Peyer's patch (tissue), 4 donors: ENCODE data around the gene ALDH4A1. TPM values are rescaled to one million over a fixed set of nuclear protein-coding genes. Genes with fewer than 3 reads are reported as not detected.

ENCODE experiments used
- DNase-seq, 3 donors: peaks; one replicate each; pipeline ENCODE4 v3.0.0-alpha.2; 2017 to 2019
- H3K27ac ChIP-seq, 4 donors: fragments of 200-600 bp; sonication (generic); one replicate each; pipeline ENCODE4 v1.5.1; 2016 to 2019
- H3K27me3 ChIP-seq, 2 donors: fragments of 200-600 bp; sonication (generic); one replicate each; pipeline ENCODE4 v1.5.1; 2019
- H3K36me3 ChIP-seq, 3 donors: fragments of 200-600 bp; sonication (generic); one replicate each; pipeline ENCODE4 v1.5.1; 2016 to 2019
- H3K4me1 ChIP-seq, 4 donors: fragments of 200-600 bp; sonication (generic); one replicate each; pipeline ENCODE4 v1.5.1; 2016 to 2019
- H3K4me3 ChIP-seq, 4 donors: fragments of 200-600 bp; sonication (generic); 1 replicate in 3 of 4; 2 replicates in 1 of 4; pipeline ENCODE4 v1.5.1; 2016 to 2019; ENCODE audit warnings: mild to moderate bottlenecking in 1 of 4
- H3K9me3 ChIP-seq, 4 donors: fragments of 200-600 bp; sonication (generic); one replicate each; pipeline ENCODE4 v1.5.1; 2016 to 2019; ENCODE audit warnings: mild to moderate bottlenecking in 1 of 4
- CTCF ChIP-seq, 6 experiments: fragments of 450-650 bp in 4 of 6; fragments of 200-600 bp in 2 of 6; sonication (generic) in 1 of 6; IDR thresholded peaks; one replicate each; pipeline ENCODE4 v1.5.1; 2017 to 2019; ENCODE audit warnings: antibody characterized with exemption in 6 of 6, mild to moderate bottlenecking in 3 of 6, moderate library complexity in 1 of 6
- POLR2A ChIP-seq, 2 donors: fragments of 450-650 bp; IDR thresholded peaks; one replicate each; pipeline ENCODE4 v1.5.1; 2017; ENCODE audit warnings: antibody characterized with exemption in 2 of 2, mild to moderate bottlenecking in 2 of 2, moderate library complexity in 2 of 2
- total RNA-seq, 4 donors: library from RNA; depleted of rRNA; stranded (reverse); fragments of >200 nt; gene quantifications; one replicate each; pipeline ENCODE4 v1.1.0, GENCODE V29; 2016

Gene ALDH4A1
- total RNA-seq, 4 donors from 2014 or later: 2.8 to 5.8 (median 4.1) TPM

- Histone ChIP-seq H3K4me3 (no peak overlapping the region), H3K36me3 (no peaks in the 10 kb centered on the region), H3K27ac (peak overlapping the region in 1 of 4 donors; percentile 8), H3K9me3 (no peaks in the 10 kb centered on the region), H3K4me1 (peaks cover 0 to 17% (median 10%) of the 10 kb centered on the region in 4 donors), H3K27me3 (no peaks in the 10 kb centered on the region)
- DNase-seq: no peak
- TF ChIP-seq CTCF (IDR thresholded peaks at IDR 0.05) (no peak), POLR2A (IDR thresholded peaks at IDR 0.05) (no peak)
These were observed 30.5 kb upstream of the ALDH4A1 start for GRCh38 chr1:18932879-18933278.

GRCh38 chr1:18932387-18932786 lies 30.0 kb upstream of the ALDH4A1 start:
- H3K4me3 ChIP-seq: no peak overlapping the region
- H3K36me3 ChIP-seq: no peaks in the 10 kb centered on the region
- H3K27ac ChIP-seq: peak overlapping the region in 1 of 4 donors; percentile 8
- H3K9me3 ChIP-seq: no peaks in the 10 kb centered on the region
- H3K4me1 ChIP-seq: peaks cover 0 to 20% (median 15%) of the 10 kb centered on the region in 4 donors
- no peak for DNase-seq
- TF ChIP-seq POLR2A (IDR thresholded peaks at IDR 0.05): no peak
- no peak for TF ChIP-seq CTCF (IDR thresholded peaks at IDR 0.05)
- no peaks in the 10 kb centered on the region for H3K27me3 ChIP-seq

- TF ChIP-seq CTCF (IDR thresholded peaks at IDR 0.05) (no peak), POLR2A (IDR thresholded peaks at IDR 0.05) (no peak)
- no peak overlapping the region for H3K27ac ChIP-seq
- no peaks in the 10 kb centered on the region for H3K27me3 ChIP-seq
- no peaks in the 10 kb centered on the region for H3K9me3 ChIP-seq
- H3K4me1 ChIP-seq: peaks cover 0 to 27% (median 21%) of the 10 kb centered on the region in 4 donors
- H3K4me3 ChIP-seq: no peak overlapping the region
- H3K36me3 ChIP-seq: no peaks in the 10 kb centered on the region
- no peak for DNase-seq
These were observed 29.4 kb upstream of the ALDH4A1 start for GRCh38 chr1:18931730-18932129.

- Histone ChIP-seq H3K27ac (no peak overlapping the region), H3K9me3 (no peaks in the 10 kb centered on the region), H3K36me3 (no peaks in the 10 kb centered on the region), H3K4me3 (no peak overlapping the region), H3K27me3 (no peaks in the 10 kb centered on the region), H3K4me1 (peaks cover 0 to 33% (median 26%) of the 10 kb centered on the region in 4 donors)
- DNase-seq: no peak
- TF ChIP-seq CTCF (IDR thresholded peaks at IDR 0.05): no peak
- TF ChIP-seq POLR2A (IDR thresholded peaks at IDR 0.05): no peak
These were observed 27.3 kb upstream of the ALDH4A1 start for GRCh38 chr1:18929686-18930085.

GRCh38 chr1:18928985-18929384 lies 26.6 kb upstream of the ALDH4A1 start:
- Histone ChIP-seq H3K4me1 (peaks cover 0 to 37% (median 26%) of the 10 kb centered on the region in 4 donors), H3K36me3 (no peaks in the 10 kb centered on the region)
- no peak for DNase-seq

More at GRCh38 chr1:18928985-18929384, 26.6 kb upstream of the ALDH4A1 start:
- Histone ChIP-seq H3K27ac (peak overlapping the region in 1 of 4 donors; percentile 85), H3K4me3 (no peak overlapping the region), H3K9me3 (no peaks in the 10 kb centered on the region), H3K27me3 (no peaks in the 10 kb centered on the region)
- TF ChIP-seq POLR2A (IDR thresholded peaks at IDR 0.05) (no peak), CTCF (IDR thresholded peaks at IDR 0.05) (no peak)
